HG02981 (cell line): ENCODE measurements around the gene HIPK2.
A peak's percentile ranks its signal among the peaks of the same experiment; 100 is the strongest.
"Not testable (repeated sequence)": the region's sequence is repeated elsewhere in the genome, so short reads cannot be mapped to it uniquely, and the experiment has no call there.

ENCODE experiments used
- ATAC-seq: cut with Tn5 transposase; IDR thresholded peaks from one replicate; pipeline ENCODE4 v1.9.1; 2021; ENCODE audit warnings: mild to moderate bottlenecking, moderate library complexity; ENCODE audit not compliant: unreplicated experiment

The HIPK2 gene

DNA sequence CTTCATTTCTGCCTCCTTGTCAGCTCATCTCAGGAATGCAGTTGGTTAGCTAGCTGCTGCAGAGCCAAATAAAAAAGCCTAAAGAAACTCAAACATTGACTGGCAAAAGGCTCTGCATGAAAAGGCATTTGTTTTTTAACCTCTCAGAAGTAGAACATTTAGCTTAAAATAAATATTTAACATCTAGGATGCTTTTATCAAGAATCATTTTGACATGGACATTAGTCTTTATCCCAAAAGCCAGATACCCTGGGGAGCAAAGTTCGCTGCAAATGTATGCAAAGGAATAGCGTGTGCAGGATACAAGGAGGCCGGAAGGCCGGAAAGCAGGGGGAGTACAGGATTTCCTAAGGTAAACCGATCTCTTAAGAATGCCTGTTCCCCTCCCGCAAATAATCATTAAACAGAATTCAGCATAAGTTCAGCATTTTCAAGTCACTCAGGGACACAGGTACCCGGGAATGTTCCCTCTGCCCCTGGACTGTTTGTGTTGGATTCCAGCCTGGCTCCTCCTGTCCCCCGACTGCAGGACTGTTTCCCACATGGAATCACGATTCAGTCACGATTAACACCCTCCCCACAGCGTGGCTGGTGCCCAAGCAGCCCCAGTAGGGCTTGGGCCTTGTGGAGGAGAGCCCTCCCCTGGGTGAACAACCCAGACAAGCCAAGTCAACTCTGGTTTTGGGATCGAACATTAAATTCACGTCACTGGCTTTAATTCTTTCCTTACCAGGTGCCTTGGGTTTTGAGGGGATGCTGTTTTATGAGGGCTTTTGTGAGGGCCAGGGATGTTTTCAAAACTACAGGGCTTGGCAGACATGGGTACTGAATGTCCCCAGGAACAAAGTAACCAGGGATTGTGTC is 97.8 kb downstream of the HIPK2 start:
- no peak for ATAC-seq

GRCh38 chr7:139676390-139676789 is 101.4 kb downstream of the HIPK2 start:
- ATAC-seq = no peak

DNA sequence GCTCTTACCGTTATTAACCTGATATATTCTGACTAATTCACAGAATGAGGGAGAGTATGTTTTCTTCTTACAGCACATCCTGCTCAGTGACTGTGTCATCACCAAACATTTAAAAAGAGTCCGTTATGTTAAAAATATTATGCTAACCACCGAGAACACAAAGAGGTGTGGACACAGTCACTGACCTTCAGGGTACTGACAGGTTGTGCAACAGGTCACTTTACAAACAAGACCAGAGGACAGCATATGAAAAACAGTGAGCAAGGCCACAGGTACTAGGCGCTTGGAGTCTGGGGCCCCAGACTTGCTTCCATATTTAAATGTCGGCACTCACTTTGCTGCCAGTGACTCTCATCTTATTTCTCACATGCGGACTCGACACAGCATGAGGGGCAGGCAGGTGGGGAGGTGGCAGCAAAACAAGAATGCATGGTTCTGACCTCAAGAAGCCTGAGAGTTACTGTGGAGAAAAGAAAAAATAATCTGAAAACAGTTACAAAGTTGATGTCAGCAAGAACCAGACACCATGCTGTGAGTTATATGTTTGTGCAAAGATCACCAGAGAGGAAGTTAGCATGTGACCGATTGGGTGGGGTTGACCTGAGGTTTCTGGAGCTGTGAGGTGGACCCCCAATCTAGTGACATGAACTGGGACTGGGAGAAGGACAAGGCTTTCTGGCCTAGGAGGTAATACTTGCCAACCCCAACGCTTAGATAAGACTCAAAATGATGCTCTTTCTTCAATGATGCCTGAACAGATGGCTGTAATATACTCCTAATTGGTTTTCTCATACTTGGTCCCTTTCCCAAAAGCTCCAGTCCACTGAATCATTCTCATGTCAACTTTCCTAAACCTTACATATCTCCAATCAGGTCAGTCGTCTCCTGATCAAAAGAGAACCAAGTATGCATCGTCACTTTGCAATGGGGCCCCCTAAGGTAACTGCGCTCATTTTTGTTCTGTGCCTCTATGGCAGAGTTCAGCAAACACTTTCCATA is 102.4 kb downstream of the HIPK2 start:
- ATAC-seq = no peak

DNA sequence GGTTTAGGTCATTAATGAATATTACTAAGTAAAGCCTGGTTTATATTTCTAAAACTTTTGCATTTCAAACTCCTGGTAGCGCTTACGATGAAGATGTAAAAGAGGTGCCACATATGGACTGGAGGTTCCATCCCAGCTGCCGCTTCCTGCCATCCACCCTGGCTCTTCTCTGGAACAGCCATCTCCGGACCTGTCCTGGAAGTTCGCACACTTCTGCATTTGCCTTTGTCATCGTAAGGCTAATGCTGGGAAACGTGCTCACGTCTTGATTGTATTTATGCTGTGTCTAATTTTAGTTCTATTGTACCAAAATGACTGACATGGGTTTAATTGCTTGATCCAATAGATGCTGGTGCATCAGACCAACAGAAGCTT is 103.1 kb downstream of the HIPK2 start:
- ATAC-seq = no peak

DNA sequence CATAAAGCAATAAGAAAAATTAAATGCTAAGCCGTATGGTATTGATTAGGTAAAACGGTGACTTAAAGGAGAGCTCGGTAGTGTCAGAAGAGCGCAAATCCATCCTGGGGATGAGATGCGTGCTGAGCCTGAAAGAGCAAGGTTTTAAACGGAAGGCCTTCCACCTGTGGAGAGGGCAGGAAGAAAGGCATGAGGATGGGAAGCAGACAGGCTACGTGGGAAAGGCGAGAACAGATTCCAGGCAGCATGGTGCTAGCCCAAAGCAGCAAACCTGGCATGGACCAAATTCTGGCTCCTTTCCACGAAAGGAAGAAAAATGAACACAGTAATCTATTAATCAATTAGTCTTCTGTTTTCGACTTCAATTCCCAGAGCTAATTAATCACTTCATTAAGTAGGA is 103.5 kb downstream of the HIPK2 start:
- no peak for ATAC-seq

DNA sequence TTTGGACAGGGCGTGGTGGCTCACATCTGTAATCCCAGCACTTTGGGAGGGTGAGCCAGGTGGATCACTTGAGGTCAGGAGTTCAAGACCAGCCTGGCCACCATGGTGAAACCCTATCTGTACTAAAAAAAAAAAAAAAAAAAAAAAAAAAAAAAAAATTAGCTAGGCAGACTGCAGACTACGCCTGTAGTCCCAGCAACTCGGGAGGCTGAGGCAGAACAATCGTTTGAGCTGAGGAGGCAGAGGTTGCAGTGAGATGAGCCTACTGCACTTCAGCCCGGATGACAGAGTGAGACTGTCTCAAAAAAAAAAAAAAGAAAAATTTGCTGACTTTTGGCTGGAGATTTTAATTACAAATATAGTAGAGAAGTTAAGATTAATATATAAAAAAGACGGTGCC is 104.0 kb downstream of the HIPK2 start:
- no peak for ATAC-seq

- ATAC-seq = peak; percentile 87
These were observed 104.6 kb downstream of the HIPK2 start for GRCh38 chr7:139673230-139673629.

DNA sequence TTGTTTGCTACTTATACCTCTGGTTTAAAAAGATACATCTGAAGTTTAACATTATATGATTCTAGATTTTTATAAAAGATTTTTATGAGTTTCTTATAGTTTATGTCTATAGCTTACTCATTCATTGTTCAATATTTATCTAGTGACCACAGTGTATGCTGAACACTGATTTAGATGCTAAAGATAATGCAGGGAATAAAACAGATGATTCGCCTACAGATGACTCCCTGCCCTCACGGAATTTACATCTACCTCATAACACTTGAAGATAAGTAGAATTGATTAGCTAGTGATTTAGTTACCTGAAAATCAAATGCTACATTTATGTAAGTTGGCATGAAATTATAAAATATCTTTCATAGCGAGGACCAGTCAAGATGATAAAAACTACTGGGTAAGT is 105.8 kb downstream of the HIPK2 start:
- ATAC-seq = no peak

DNA sequence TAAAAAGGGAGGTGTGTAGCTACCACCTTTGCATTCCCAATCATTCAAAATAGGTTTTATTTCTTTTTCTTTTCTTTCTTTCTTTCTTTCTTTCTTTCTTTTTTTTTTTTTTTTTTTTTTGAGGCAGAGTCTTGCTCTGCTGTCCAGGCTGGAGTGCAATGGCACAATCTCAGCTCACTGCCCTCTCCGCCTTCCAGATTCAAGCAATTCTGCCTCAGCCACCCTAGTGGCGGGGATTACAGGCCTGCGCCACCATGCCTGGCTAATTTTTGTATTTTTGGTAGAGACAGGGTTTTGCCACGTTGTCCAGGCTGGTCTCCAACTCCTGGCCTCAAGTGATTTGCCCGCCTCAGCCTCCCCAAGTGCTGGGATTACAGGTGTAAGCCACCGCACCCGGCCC is 107.1 kb downstream of the HIPK2 start:
- ATAC-seq = not testable (repeated sequence)

GRCh38 chr7:139669106-139670061 is 108.4 kb downstream of the HIPK2 start:
- no peak for ATAC-seq

- no peak for ATAC-seq
These were observed 110.4 kb downstream of the HIPK2 start for GRCh38 chr7:139667377-139667776.

GRCh38 chr7:139666501-139666900 is 111.3 kb downstream of the HIPK2 start:
- no peak for ATAC-seq

- ATAC-seq = no peak
These were observed 113.4 kb downstream of the HIPK2 start for GRCh38 chr7:139664434-139664833.

DNA sequence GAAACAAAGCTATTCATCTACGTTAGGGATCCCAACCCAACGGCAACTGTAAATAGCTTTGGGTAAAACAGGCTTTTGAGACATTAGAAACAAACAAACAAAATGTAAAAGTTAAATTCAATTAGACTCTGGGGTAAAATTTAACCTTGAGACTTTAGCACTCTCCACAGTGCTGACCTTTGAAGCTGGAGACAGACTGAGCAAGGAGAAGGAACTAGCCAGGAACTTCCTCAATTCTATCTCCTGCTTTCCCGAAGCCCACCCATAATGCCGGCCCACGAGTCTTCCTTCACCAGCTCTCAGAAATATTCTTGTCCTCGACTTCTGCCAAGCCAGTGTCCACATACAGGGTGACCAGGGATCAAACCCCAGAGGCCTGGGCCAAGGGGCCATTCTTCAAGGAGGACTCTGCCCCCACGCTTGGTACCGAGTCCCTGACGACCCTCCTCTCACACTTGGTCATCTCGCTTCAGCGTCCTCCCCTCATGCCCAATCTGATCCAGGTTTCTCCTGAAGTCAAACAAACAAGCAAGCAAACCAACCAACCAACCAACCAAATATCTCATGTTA is 114.1 kb downstream of the HIPK2 start:
- ATAC-seq = no peak

DNA sequence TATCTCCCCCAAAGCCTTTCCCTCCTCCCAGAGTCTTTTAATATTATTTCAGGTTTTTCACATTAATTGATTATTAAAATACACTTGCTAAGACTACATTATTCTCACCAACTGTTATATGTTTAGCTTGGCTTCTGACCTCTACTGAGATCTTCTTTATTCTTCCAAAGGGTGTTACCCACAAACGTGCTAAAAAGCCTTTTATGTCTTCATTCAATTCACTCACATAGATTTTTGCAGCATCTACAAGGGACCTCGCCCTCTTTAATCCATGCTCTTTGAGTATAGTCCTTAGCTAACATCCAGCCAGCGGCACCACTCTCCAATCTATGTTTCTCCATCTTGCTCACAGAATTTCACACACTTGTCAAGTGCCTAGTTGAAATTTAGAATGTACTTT is 115.9 kb downstream of the HIPK2 start:
- no peak for ATAC-seq

DNA sequence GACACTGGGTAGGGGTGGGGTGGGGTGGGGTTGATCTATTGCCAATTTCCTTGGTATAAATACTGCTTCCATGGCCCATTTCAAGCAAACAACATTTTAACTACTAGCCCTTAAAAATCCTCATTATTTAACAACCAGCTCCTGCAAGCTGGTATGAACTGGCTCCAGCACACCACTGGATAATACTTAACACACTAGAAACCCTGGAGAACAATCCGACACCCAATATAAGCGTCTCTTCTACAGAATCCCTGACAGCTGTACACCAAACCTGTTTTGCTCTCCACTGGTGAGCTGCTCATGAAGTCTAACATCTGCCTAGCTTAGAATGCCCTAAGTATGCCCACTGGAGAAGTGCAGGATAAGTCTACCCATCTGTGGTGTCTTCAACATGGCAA is 116.8 kb downstream of the HIPK2 start:
- no peak for ATAC-seq

GRCh38 chr7:139660317-139661042 is 117.3 kb downstream of the HIPK2 start:
- no peak for ATAC-seq

GRCh38 chr7:139659922-139660316 is 117.9 kb downstream of the HIPK2 start:
- ATAC-seq = no peak

DNA sequence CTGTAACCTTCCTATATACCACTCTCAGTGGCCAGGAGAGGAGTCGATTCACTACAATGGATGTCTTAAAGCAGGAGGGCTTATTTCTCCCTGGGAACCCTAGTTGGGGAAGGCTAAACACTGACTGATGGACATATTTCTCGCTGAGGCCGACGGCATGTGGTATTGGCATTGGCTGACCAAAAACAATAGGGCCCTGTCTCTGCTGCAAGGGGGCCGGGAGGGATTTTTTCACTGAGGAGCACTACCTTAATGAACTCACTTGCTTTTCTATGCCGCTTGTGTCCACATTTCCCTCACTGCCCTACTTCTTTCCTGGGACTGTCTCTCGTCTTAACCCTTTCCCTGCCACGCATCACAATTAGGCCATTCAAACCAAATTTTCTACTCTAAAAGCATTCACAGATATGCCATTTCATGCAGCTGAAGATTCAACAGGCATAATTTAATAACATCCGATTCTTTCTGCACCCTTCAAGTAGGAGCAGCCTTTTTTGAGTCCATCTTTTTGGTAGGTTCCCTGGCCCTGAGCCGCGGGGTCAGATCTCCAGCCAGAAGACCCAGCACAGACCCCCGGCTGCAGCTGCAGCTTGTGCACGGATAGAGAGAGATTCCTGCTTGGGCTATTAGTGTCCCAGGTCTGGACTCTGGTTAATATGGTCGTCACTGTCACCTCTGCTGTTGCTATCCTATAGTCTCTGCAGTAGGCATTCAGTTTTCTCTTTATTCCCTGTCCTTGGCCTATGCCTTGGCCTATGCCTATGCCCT is 118.7 kb downstream of the HIPK2 start:
- no peak for ATAC-seq
